DOHH2 (cell line): Measurements from ENCODE around the gene RND3.

ENCODE experiments used
- H3F3A ChIP-seq: fragments of 200-600 bp; sonication (generic), shearing (Covaris generic); 2 replicates; pipeline ENCODE4 v1.6.0; 2016; ENCODE audit warnings: antibody characterized with exemption, mild to moderate bottlenecking; ENCODE audit not compliant: control insufficient read depth, insufficient read depth
- H3K27ac ChIP-seq: fragments of 200-600 bp; sonication (generic); 2 replicates; pipeline ENCODE4 v1.5.1; 2014; ENCODE audit warnings: low read depth, mild to moderate bottlenecking, low read length, moderate library complexity
- H3K27me3 ChIP-seq: fragments of 200-600 bp; sonication (generic); 2 replicates; pipeline ENCODE4 v1.6.1; 2014; ENCODE audit warnings: mild to moderate bottlenecking, low read length, mixed read lengths; ENCODE audit not compliant: control insufficient read depth
- H3K36me3 ChIP-seq: fragments of 200-600 bp; sonication (generic); 2 replicates; pipeline ENCODE4 v1.6.1; 2014; ENCODE audit warnings: mild to moderate bottlenecking, low read length, moderate library complexity, mixed read lengths; ENCODE audit not compliant: control insufficient read depth
- H3K4me1 ChIP-seq: fragments of 200-600 bp; sonication (generic); 2 replicates; pipeline ENCODE4 v1.6.1; 2014; ENCODE audit warnings: mild to moderate bottlenecking, low read length, mixed read lengths; ENCODE audit not compliant: control insufficient read depth
- H3K4me2 ChIP-seq: fragments of 200-600 bp; sonication (generic); 2 replicates; pipeline ENCODE4 v1.6.0; 2014; ENCODE audit warnings: mild to moderate bottlenecking, low read length, moderate library complexity
- H3K4me3 ChIP-seq: fragments of 200-600 bp; sonication (generic); 2 replicates; pipeline ENCODE4 v1.5.1; 2014; ENCODE audit warnings: mild to moderate bottlenecking, low read length, mixed read lengths
- H3K79me2 ChIP-seq: fragments of 200-600 bp; sonication (generic); 2 replicates; pipeline ENCODE4 v1.6.1; 2014; ENCODE audit warnings: mild to moderate bottlenecking, low read length, mixed read lengths; ENCODE audit not compliant: control insufficient read depth
- H3K9me2 ChIP-seq: fragments of 200-600 bp; sonication (generic); replicated peaks from 2 replicates; pipeline ENCODE4 v1.6.1; 2014; ENCODE audit warnings: mild to moderate bottlenecking, low read length, mixed read lengths; ENCODE audit not compliant: control insufficient read depth
- H3K9me3 ChIP-seq: fragments of 200-600 bp; sonication (generic); 2 replicates; pipeline ENCODE4 v1.6.1; 2014; ENCODE audit warnings: antibody characterized with exemption, low read length, mixed read lengths; ENCODE audit not compliant: control insufficient read depth, insufficient read depth
- H4K20me1 ChIP-seq: fragments of 200-600 bp; sonication (generic); 2 replicates; pipeline ENCODE4 v1.6.0; 2014; ENCODE audit warnings: low read depth, mild to moderate bottlenecking, antibody characterized with exemption, low read length, moderate library complexity; ENCODE audit not compliant: control insufficient read depth, insufficient read depth
- CTCF ChIP-seq: fragments of 200-600 bp; sonication (generic); IDR thresholded peaks from one replicate; pipeline ENCODE4 v1.5.1; 2014; ENCODE audit warnings: antibody characterized with exemption, mild to moderate bottlenecking, low read depth, low read length; ENCODE audit not compliant: poor library complexity, severe bottlenecking
- EZH2phosphoT487 ChIP-seq: fragments of 200-600 bp; sonication (generic); IDR thresholded peaks from 2 replicates; pipeline ENCODE4 v1.6.1; 2017; ENCODE audit warnings: borderline replicate concordance, mild to moderate bottlenecking, antibody characterized with exemption, low read length, moderate library complexity, mixed read lengths

The RND3 gene

GRCh38 chr2:150471813-150472510, 15.5 kb downstream of the RND3 start:
- Histone ChIP-seq H3F3A (no peaks in the 10 kb centered on the region), H3K27ac (no peak overlapping the region)

GRCh38 chr2:150470435-150470834, 17.0 kb downstream of the RND3 start:
- Histone ChIP-seq H3K27ac (no peak overlapping the region), H4K20me1 (no peaks in the 10 kb centered on the region), H3K4me3 (no peak overlapping the region), H3K9me3 (no peaks in the 10 kb centered on the region), H3K79me2 (no peaks in the 10 kb centered on the region), H3K4me2 (no peak overlapping the region), H3K27me3 (no peaks in the 10 kb centered on the region), H3F3A (no peaks in the 10 kb centered on the region), H3K36me3 (no peaks in the 10 kb centered on the region), H3K9me2 (no peaks in the 10 kb centered on the region), H3K4me1 (no peaks in the 10 kb centered on the region)
- TF ChIP-seq EZH2phosphoT487: no peak
- TF ChIP-seq CTCF: no peak

More at GRCh38 chr2:150471813-150472510, 15.5 kb downstream of the RND3 start:
- no peaks in the 10 kb centered on the region for H3K79me2 ChIP-seq
- H3K4me2 ChIP-seq: no peak overlapping the region
- no peak overlapping the region for H3K4me3 ChIP-seq
- no peaks in the 10 kb centered on the region for H4K20me1 ChIP-seq
- no peak for TF ChIP-seq CTCF
- TF ChIP-seq EZH2phosphoT487: no peak
- H3K36me3 ChIP-seq: no peaks in the 10 kb centered on the region
- H3K9me2 ChIP-seq: no peaks in the 10 kb centered on the region
- no peaks in the 10 kb centered on the region for H3K4me1 ChIP-seq
- H3K27me3 ChIP-seq: no peaks in the 10 kb centered on the region
- H3K9me3 ChIP-seq: no peaks in the 10 kb centered on the region

- Histone ChIP-seq H3K9me3 (no peaks in the 10 kb centered on the region), H3K9me2 (no peaks in the 10 kb centered on the region), H3K4me3 (no peak overlapping the region), H3K4me2 (no peak overlapping the region), H3K79me2 (no peaks in the 10 kb centered on the region), H3K4me1 (no peaks in the 10 kb centered on the region), H3K36me3 (no peaks in the 10 kb centered on the region), H3F3A (no peaks in the 10 kb centered on the region), H3K27ac (no peak overlapping the region), H4K20me1 (no peaks in the 10 kb centered on the region), H3K27me3 (no peaks in the 10 kb centered on the region)
- TF ChIP-seq CTCF: no peak
- TF ChIP-seq EZH2phosphoT487: no peak
Measured at GRCh38 chr2:150469706-150470274, 17.7 kb downstream of the RND3 start.
